GM10266 (cell line): ENCODE measurements around the gene KCNIP1.

Experiments used
- DNase-seq: peaks from one replicate; pipeline ENCODE4 v3.0.0; 2012; ENCODE audit errors: extremely low spot score
- TF ChIP-seq, protein P1 (sequence below): IDR thresholded peaks from 2 replicates; pipeline ENCODE4 v1.5.1; 2012; ENCODE audit warnings: mild to moderate bottlenecking, low read depth; ENCODE audit not compliant: control insufficient read depth, insufficient read depth; ENCODE audit errors: missing control alignments

The KCNIP1 gene

DNA sequence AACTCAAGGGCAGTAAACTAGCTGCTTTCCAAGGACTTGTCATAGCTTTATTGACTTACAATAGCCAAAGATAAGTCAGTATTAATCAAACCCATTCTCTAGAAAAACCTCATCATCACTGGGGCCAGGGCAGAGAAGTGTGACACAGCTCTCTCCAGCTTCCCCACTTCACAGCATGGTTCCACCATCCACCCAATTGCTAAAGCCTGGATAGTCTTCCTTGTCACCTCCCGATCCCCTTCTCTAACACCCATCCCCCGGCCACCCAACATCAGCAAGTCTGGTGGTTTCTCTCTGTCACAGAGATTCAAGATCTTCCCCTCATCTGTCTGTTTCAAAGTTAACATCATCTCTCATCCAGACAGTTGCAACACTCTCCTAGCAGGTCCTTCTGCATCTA, 191.1 kb downstream of the KCNIP1 start:
- DNase-seq = no peak
- TF ChIP-seq, protein P1, sequence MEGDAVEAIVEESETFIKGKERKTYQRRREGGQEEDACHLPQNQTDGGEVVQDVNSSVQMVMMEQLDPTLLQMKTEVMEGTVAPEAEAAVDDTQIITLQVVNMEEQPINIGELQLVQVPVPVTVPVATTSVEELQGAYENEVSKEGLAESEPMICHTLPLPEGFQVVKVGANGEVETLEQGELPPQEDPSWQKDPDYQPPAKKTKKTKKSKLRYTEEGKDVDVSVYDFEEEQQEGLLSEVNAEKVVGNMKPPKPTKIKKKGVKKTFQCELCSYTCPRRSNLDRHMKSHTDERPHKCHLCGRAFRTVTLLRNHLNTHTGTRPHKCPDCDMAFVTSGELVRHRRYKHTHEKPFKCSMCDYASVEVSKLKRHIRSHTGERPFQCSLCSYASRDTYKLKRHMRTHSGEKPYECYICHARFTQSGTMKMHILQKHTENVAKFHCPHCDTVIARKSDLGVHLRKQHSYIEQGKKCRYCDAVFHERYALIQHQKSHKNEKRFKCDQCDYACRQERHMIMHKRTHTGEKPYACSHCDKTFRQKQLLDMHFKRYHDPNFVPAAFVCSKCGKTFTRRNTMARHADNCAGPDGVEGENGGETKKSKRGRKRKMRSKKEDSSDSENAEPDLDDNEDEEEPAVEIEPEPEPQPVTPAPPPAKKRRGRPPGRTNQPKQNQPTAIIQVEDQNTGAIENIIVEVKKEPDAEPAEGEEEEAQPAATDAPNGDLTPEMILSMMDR = no peak

DNA sequence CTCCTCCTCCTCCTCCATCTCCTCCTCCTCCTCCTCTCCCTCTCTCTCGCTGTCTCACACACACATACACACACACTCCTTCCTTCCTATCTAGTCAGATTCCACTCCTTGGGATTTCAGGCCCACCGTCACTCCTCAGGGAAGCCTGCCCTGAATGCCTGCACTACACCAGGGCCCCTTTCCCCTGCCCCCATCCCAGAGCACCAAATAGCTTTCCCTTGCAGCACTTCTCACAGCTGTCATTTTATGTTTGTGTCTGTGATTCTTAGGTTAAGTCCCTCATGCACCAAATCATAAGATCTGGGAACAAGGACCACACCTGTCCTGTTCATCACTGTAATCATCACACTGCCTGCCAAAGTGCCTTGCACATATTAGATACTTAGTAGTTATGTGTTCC, 193.2 kb downstream of the KCNIP1 start:
- TF ChIP-seq, protein P1 = no peak
- DNase-seq = no peak

DNA sequence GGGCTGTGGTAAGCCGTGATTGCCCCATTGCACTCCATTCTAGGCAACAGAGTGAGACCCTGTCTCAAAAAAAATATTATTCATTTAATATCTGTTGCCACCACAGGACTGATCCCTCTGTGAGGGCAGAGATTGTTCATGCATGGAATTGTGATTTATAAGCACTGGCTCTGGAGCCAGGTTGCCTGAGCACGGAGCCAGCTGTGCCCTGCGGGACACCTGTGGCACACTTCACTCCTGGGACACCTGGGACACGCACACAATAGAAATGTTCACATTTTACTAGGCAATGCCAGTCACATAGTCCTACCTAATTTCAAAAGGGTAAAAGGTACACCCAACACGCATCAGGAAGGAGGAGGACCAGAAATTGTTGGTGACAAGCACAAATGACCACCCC, 196.7 kb downstream of the KCNIP1 start:
- no peak for DNase-seq

DNA sequence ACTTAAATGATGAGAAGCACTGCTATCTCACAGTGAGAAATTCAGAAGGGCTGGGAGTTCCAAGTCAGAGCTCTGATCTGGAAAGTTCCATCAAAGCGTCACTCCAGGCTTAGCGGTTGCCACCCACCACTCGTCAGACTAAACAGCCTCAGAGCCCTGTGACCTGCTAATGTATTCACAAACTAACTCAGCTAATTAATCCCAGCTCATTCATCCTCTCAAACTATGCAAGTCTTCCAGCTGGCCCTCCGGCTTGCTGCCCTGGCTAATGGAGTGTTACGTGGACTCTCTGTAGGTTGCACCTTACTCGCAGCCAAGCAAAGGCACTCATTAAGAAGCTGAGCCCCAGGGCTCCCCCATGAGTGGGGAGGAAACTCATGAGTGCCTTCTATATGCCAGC, 197.5 kb downstream of the KCNIP1 start:
- no peak for DNase-seq
- TF ChIP-seq, protein P1 = no peak

More for the DNA sequence above, 196.7 kb downstream of the KCNIP1 start:
- TF ChIP-seq, protein P1 = no peak

DNA sequence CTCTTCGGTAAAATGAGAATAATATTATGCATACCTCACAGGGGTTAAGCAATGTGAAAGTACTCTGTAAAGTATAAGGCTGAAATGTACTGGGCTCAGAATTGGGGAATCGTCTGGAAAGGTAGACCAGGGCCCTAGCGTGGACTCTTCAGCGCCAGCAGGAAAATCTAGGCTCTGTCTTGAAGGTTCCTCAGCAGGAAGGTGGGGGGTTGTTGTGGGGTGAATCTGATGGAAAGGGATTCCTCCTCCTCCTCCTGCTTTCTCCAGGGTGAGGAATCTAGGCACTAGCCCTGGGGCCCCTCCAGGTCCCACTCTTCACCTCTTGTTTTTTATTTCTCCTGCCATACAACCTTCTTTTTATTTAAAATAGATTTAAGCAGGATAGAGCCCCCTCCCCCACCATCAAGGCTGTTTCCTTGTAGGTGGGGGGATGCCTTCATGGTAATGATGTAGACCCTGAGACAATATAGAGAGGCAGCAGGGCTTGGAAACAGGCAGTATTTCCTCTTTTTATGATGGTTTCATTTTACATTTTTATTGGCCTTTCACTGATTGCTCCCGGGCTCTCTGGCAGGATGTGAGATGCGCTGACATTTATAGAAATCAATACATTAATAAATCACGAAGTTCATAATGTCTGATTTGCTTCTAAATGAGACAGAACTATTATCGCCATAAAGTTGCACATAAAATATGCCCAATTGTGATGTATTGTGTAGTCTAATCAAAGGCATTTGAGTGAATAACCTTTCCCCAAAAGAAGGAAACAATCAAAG, 200.8 kb downstream of the KCNIP1 start:
- TF ChIP-seq, protein P1 = no peak
- DNase-seq = no peak

DNA sequence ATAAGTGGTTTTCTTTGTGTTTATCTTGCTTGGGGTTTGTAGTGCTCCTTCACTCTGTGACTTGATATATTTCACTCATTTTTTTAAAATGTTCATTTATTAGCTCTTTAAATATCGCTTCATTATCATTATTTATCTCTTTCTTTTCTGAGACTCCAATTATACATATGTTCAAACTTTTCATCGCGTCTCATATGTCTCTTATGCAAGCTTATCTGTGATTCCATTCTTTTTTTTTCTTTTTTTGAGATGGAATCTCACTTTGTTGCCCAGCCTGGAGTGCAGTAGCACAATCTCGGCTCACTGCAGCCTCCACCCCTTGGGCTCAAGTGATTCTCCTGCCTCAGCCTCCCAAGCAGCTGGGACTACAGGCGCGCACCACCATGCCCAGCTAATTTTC, 205.8 kb downstream of the KCNIP1 start:
- TF ChIP-seq, protein P1 = no peak
- DNase-seq = no peak

DNA sequence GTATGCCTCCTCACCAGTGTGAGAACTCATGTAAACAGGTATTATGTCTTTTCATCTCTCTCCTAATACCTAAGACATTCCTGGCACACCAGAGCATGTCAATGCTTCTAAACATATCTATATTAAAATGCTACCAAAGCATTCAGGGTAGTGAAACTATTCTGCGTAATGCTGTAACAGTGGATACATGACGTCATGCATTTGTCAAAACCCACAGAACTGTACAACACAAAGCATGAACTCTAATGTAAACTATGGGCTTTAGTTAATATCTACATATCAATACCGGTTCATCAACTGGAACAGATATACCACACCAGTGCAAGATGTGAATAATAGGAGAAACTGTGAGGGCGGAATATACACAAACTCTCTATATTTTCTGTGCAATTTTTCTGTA, 207.5 kb downstream of the KCNIP1 start:
- TF ChIP-seq, protein P1 = no peak
- no peak for DNase-seq
